GM12874 (cell line): ENCODE results near the gene SLC17A9.

Experiments
- TF ChIP-seq, protein P1 (sequence below): IDR thresholded peaks from 2 replicates; pipeline ENCODE4 v1.5.1; 2011; ENCODE audit warnings: low read depth, mild to moderate bottlenecking, control low read depth, low read length, moderate library complexity; ENCODE audit not compliant: insufficient read depth

The SLC17A9 gene

GRCh38 chr20:62977613-62978560 is 25.4 kb downstream of the SLC17A9 start:
- TF ChIP-seq, protein P1, sequence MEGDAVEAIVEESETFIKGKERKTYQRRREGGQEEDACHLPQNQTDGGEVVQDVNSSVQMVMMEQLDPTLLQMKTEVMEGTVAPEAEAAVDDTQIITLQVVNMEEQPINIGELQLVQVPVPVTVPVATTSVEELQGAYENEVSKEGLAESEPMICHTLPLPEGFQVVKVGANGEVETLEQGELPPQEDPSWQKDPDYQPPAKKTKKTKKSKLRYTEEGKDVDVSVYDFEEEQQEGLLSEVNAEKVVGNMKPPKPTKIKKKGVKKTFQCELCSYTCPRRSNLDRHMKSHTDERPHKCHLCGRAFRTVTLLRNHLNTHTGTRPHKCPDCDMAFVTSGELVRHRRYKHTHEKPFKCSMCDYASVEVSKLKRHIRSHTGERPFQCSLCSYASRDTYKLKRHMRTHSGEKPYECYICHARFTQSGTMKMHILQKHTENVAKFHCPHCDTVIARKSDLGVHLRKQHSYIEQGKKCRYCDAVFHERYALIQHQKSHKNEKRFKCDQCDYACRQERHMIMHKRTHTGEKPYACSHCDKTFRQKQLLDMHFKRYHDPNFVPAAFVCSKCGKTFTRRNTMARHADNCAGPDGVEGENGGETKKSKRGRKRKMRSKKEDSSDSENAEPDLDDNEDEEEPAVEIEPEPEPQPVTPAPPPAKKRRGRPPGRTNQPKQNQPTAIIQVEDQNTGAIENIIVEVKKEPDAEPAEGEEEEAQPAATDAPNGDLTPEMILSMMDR = no peak

DNA sequence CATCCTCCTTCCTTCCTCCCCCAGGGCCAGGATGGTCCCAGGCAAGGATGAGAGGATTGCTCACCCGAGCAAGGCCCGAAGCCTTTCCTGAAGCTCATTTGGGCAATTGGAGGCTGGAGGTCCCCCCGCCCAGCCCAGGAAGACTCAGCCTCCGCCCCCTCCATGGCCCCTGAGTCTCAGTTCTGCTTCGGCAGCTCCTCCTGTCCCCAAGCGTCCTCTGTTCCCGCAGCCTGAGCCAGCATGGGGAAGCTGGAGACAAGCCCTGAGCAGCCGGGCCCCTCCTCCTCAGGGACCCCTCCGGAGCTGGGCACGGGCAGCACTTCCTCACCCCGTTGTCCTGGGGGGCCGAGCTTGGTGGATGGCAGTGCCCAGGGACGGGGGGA is 26.0 kb downstream of the SLC17A9 start:
- TF ChIP-seq, protein P1 = no peak

- TF ChIP-seq, protein P1 = no peak
Observed at GRCh38 chr20:62979310-62979709, 26.8 kb downstream of the SLC17A9 start.

- TF ChIP-seq, protein P1 = no peak
Observed at GRCh38 chr20:62979876-62980373, 27.4 kb downstream of the SLC17A9 start.

- TF ChIP-seq, protein P1 = no peak
Observed at GRCh38 chr20:62980380-62980960, 28.0 kb downstream of the SLC17A9 start.

GRCh38 chr20:62980970-62981369 is 28.5 kb downstream of the SLC17A9 start:
- TF ChIP-seq, protein P1 = no peak

GRCh38 chr20:62982124-62983075 is 29.9 kb downstream of the SLC17A9 start:
- TF ChIP-seq, protein P1 = no peak
